ENCODE results near the gene MYO1A. TPM values are rescaled to one million over a fixed set of nuclear protein-coding genes. Genes with fewer than 3 reads are reported as not detected.

Gene MYO1A
- total RNA-seq: 1 to 10 TPM in 2 of 6 donors, under 1 TPM in 3, not detected in 1; under 0.01 to 6.2 (median 0.67) TPM

DNA sequence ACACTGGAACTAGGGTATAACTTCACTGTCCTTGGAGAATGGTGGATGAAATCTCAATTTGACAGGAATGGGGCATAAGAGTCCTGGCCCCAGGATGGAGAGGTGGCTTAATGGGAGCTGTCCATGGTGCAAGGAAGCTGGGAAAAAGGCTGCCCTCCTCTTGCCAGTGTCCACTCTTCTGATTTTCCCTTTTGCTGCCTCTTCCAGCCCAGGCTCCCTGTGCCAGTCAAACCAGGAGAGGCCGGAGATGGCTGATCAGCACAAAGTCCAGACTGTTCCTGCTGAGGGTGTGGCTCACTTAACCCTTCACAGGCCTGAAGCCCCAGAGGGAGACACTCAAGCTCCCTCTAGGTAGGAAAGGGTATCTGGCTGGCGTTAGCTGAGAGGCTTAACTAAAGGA lies at the start of gene MYO1A:
MYO1A (minus strand) TSS at position 240 of the 400 bp plus-strand sequence. CDS start 1,806 bp downstream, outside the sequence.
- H3K9me3 ChIP-seq: no peaks in the 10 kb centered on the region
- WGBS, 2 donors: 58 to 64% methylated on average over 1 to 2 of the region's 2 CpGs
- ATAC-seq (ENCODE audit: low FRiP score in 2 of 2) (no peak), DNase-seq (no peak)
- H3K4me1 ChIP-seq: peaks cover 0 to 11% (median 6%) of the 10 kb centered on the region in 4 donors
- no peak within 1 kb of the TSS for H3K4me3 ChIP-seq
- TF ChIP-seq, protein P1, sequence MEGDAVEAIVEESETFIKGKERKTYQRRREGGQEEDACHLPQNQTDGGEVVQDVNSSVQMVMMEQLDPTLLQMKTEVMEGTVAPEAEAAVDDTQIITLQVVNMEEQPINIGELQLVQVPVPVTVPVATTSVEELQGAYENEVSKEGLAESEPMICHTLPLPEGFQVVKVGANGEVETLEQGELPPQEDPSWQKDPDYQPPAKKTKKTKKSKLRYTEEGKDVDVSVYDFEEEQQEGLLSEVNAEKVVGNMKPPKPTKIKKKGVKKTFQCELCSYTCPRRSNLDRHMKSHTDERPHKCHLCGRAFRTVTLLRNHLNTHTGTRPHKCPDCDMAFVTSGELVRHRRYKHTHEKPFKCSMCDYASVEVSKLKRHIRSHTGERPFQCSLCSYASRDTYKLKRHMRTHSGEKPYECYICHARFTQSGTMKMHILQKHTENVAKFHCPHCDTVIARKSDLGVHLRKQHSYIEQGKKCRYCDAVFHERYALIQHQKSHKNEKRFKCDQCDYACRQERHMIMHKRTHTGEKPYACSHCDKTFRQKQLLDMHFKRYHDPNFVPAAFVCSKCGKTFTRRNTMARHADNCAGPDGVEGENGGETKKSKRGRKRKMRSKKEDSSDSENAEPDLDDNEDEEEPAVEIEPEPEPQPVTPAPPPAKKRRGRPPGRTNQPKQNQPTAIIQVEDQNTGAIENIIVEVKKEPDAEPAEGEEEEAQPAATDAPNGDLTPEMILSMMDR (IDR thresholded peaks at IDR 0.05): no peak
- no peak for TF ChIP-seq POLR2AphosphoS5 (IDR thresholded peaks at IDR 0.05)
- no peaks in the 10 kb centered on the region for H3K36me3 ChIP-seq
- H3K27ac ChIP-seq: no peak within 1 kb of the TSS
- H3K27me3 ChIP-seq: no peaks in the 10 kb centered on the region

DNA sequence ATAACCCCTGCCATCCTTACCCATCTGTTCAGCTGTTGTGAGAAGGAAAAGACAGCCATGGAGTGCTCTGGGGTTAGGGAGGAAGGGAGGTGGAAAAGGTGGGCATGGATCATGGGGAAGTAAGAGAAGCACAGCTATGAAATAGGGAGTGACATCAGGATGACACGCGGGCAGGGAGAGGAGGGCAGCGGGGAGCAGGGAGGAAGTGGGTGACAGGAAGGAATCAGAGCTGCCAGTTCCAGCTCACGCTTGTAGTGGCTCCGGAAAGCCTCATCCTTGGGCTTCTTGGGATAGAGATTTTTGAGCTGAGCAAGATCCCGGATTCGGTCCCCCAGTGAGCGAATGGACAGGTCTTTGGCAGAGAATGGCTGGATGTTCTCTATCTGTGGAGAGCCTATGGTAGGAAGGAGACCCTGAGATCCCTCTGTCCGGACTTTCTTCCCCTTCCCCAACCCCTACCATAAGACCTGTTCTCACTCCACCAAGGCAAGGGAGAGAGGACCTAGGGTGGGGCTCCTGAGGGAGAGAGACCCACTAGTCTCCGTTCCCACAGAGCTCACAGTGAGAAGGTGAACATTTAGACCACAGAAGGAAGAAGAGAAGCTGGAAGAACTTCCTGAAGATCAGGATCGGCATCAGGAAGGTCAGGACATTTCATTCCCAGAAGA lies 49.3 kb upstream of the MYO1A start:
- Histone ChIP-seq H3K27me3 (no peaks in the 10 kb centered on the region), H3K4me1 (peaks cover 3 to 19% (median 6%) of the 10 kb centered on the region in 4 donors), H3K27ac (peak overlapping the region; percentile 1 to 44 (median 20)), H3K9me3 (no peaks in the 10 kb centered on the region), H3K4me3 (no peak overlapping the region), H3K36me3 (peaks cover 20 to 91% (median 70%) of the 10 kb centered on the region in 4 donors)
- ATAC-seq (ENCODE audit: low FRiP score in 2 of 2) (no peak), DNase-seq (no peak)
- 63 to 69% methylated on average over 11 of the region's 11 CpGs for WGBS, 2 donors
- TF ChIP-seq EP300 (IDR thresholded peaks at IDR 0.05): no peak

DNA sequence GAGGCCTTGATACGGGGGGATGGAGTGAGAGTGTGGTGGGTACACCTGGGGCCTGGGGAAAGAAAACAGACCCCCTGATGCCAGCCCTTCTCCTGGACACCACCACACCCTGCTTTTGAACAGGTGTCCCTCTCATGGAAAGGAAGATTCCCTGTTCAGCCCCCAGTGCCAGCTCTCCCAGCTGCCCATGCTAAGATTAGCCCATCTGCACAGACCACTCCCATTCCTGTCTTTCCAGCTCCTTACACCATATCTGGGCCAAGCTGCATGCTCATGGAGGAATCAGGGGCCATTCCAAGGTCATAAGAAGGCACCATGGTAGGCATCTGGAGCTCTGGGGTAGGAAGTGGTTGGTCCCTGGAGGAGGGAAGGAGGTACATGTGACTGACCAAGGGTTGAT lies 48.6 kb upstream of the MYO1A start:
- Histone ChIP-seq H3K27ac (peak overlapping the region; percentile 1 to 44 (median 20)), H3K36me3 (peaks cover 16 to 88% (median 66%) of the 10 kb centered on the region in 4 donors), H3K4me1 (peaks cover 10 to 22% (median 12%) of the 10 kb centered on the region in 4 donors), H3K27me3 (no peaks in the 10 kb centered on the region), H3K9me3 (no peaks in the 10 kb centered on the region), H3K4me3 (no peak overlapping the region)
- no peak for TF ChIP-seq POLR2A (IDR thresholded peaks at IDR 0.05)
- no peak for TF ChIP-seq EP300 (IDR thresholded peaks at IDR 0.05)
- TF ChIP-seq POLR2AphosphoS5 (IDR thresholded peaks at IDR 0.05): no peak
- TF ChIP-seq, protein P1 (IDR thresholded peaks at IDR 0.05): no peak
- no peak for DNase-seq
- WGBS, 2 donors: 86 to 92% methylated on average over 1 of the region's 1 CpG
- no peak for ATAC-seq (ENCODE audit: low FRiP score in 2 of 2)

DNA sequence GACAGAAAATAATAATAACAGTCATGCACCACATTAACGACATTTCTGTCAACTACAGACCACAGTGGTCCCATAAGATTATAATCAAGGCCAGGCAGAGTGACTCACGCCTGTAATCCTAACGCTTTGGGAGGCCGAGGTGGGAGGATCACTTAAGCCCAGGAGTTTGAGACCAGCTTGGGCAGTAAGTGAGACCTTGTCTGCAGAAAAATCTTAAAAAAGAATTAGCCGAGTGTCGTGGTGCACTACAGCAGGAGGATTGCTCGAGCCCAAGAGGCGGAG lies 47.6 kb upstream of the MYO1A start:
- 94 to 97% methylated on average over 8 of the region's 8 CpGs for WGBS, 2 donors
- ATAC-seq (ENCODE audit: low FRiP score in 2 of 2) (no peak), DNase-seq (no peak)
- H3K9me3 ChIP-seq: no peaks in the 10 kb centered on the region
- no peak overlapping the region for H3K4me3 ChIP-seq
- TF ChIP-seq POLR2A (IDR thresholded peaks at IDR 0.05): no peak
- TF ChIP-seq EP300 (IDR thresholded peaks at IDR 0.05): no peak
- TF ChIP-seq POLR2AphosphoS5 (IDR thresholded peaks at IDR 0.05): no peak
- TF ChIP-seq, protein P1 (IDR thresholded peaks at IDR 0.05): no peak
- no peak overlapping the region for H3K27ac ChIP-seq
- peaks cover 19 to 92% (median 72%) of the 10 kb centered on the region in 4 donors for H3K36me3 ChIP-seq
- H3K4me1 ChIP-seq: peaks cover 20 to 30% (median 22%) of the 10 kb centered on the region in 4 donors
- H3K27me3 ChIP-seq: no peaks in the 10 kb centered on the region

DNA sequence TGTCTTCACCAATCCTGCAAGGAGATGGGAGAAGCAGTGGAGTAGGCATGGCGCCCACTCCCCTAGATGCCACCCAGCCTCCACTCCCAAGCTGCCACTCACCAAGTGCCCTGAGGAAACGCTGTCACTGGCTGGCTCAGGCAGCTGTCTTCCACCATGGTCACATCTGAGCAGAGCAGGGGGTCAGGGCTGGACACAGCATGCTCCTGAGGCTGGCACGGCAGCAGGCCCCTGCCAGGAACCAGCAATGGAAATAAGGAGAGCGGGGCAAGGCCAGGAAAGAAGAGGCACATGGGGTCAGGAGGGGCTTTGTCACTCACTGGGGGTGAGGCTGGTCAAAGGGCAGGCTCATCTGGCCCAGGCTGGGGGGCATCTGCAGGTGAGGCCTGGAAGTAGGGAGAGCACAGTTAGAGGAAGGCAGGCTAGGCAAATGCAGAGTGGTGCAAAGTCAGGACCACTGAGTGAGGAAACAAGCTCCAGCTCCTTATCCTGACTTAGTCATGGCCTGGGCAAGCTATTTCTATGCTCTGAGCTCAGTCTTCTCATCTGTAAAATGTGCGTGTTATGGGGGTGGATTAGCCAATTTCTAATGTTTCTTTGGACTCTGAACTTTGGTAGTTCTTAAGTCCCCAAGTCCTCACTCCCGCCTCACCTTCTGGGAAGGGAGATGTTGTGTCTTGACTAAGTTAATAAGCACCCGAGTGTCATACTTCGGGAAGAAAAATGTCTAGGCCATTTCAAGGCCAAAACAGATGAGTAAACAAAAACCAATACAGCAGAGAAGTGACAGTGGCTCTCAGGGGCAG lies 47.0 kb upstream of the MYO1A start:
- H3K4me1 ChIP-seq: peaks cover 21 to 36% (median 26%) of the 10 kb centered on the region in 4 donors
- TF ChIP-seq, protein P1 (IDR thresholded peaks at IDR 0.05): no peak
- no peak for TF ChIP-seq EP300 (IDR thresholded peaks at IDR 0.05)
- no peak for TF ChIP-seq POLR2AphosphoS5 (IDR thresholded peaks at IDR 0.05)
- TF ChIP-seq POLR2A (IDR thresholded peaks at IDR 0.05): no peak
- no peak overlapping the region for H3K4me3 ChIP-seq
- 83 to 92% methylated on average over 6 to 8 of the region's 8 CpGs for WGBS, 2 donors
- peak overlapping the region in 2 of 4 donors; percentile 10 to 97 for H3K27ac ChIP-seq
- no peaks in the 10 kb centered on the region for H3K9me3 ChIP-seq
- H3K36me3 ChIP-seq: peaks cover 23 to 92% (median 72%) of the 10 kb centered on the region in 4 donors
- DNase-seq: no peak
- no peak for ATAC-seq (ENCODE audit: low FRiP score in 2 of 2)
- H3K27me3 ChIP-seq: no peaks in the 10 kb centered on the region
